ENCODE results near the gene MLX.
"Not testable (repeated sequence)": the region's sequence is repeated elsewhere in the genome, so short reads cannot be mapped to it uniquely, and the experiment has no call there.

DNA sequence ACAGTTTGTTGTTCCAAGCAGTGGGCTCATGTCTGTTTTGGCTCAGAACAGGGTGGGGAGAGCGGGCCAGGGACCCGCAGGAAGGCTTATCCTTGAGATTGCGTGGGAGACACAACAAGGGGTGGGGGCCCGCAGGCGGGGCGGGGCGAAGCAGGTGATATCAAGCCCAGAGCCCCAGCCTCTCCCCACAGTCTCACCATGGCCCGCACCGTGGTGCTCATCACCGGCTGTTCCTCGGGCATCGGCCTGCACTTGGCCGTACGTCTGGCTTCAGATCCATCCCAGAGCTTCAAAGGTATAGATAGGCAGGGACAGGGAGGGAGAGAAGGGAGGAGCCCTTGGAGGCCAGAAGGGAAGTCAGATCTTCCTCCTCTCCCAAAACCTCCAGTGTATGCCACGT lies 14.2 kb upstream of the MLX start, which contains the start of gene HSD17B1:
- TF ChIP-seq, protein P1, sequence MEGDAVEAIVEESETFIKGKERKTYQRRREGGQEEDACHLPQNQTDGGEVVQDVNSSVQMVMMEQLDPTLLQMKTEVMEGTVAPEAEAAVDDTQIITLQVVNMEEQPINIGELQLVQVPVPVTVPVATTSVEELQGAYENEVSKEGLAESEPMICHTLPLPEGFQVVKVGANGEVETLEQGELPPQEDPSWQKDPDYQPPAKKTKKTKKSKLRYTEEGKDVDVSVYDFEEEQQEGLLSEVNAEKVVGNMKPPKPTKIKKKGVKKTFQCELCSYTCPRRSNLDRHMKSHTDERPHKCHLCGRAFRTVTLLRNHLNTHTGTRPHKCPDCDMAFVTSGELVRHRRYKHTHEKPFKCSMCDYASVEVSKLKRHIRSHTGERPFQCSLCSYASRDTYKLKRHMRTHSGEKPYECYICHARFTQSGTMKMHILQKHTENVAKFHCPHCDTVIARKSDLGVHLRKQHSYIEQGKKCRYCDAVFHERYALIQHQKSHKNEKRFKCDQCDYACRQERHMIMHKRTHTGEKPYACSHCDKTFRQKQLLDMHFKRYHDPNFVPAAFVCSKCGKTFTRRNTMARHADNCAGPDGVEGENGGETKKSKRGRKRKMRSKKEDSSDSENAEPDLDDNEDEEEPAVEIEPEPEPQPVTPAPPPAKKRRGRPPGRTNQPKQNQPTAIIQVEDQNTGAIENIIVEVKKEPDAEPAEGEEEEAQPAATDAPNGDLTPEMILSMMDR (IDR thresholded peaks at IDR 0.05): not testable (repeated sequence)
- TF ChIP-seq POLR2A (IDR thresholded peaks at IDR 0.05): not testable (repeated sequence)
